Daoy (cell line): ENCODE measurements around the gene ESPL1. TPM values are rescaled to one million over a fixed set of nuclear protein-coding genes. Genes with fewer than 3 reads are reported as not detected.
A peak's percentile ranks its signal among the peaks of the same experiment; 100 is the strongest.

Experiments
- DNase-seq: peaks from one replicate; pipeline ENCODE4 v3.0.0-alpha.2; 2015; ENCODE audit warnings: low read depth
- total RNA-seq: library from RNA; depleted of rRNA; stranded (reverse); fragments of >200 nt; shearing (Covaris generic); gene quantifications from 2 replicates; pipeline ENCODE4 v1.2.3, GENCODE V29; 2014

Gene ESPL1
- total RNA-seq, 1 experiment from 2014 or later: 29.0 TPM

GRCh38 chr12:53231671-53231920 is 36.5 kb upstream of the ESPL1 start:
- no peak for DNase-seq

GRCh38 chr12:53231921-53232645 is 36.0 kb upstream of the ESPL1 start, which contains the start of gene RARG:
Gene RARG (minus strand): TSS chr12:53232209. CDS start chr12:53227545, 4,664 bp downstream.
- DNase-seq: peak; percentile 60

GRCh38 chr12:53232646-53233461 is 35.2 kb upstream of the ESPL1 start:
- DNase-seq: peak; percentile 37

- DNase-seq: no peak
These were observed 34.4 kb upstream of the ESPL1 start for GRCh38 chr12:53233671-53234121.

- no peak for DNase-seq
These were observed 33.7 kb upstream of the ESPL1 start for GRCh38 chr12:53234271-53234914.

GRCh38 chr12:53235164-53235563 is 32.9 kb upstream of the ESPL1 start:
- no peak for DNase-seq

GRCh38 chr12:53235742-53236442 is 32.2 kb upstream of the ESPL1 start:
- DNase-seq: no peak

GRCh38 chr12:53236443-53237111 is 31.5 kb upstream of the ESPL1 start:
- DNase-seq: no peak

GRCh38 chr12:53239643-53240258 is 28.3 kb upstream of the ESPL1 start:
- no peak for DNase-seq

- no peak for DNase-seq
These were observed 26.3 kb upstream of the ESPL1 start for GRCh38 chr12:53241623-53242412.

- DNase-seq: no peak
These were observed 23.8 kb upstream of the ESPL1 start for GRCh38 chr12:53244337-53244736.

GRCh38 chr12:53245286-53245685 is 22.8 kb upstream of the ESPL1 start:
- no peak for DNase-seq

GRCh38 chr12:53251477-53252348 is 16.4 kb upstream of the ESPL1 start:
- DNase-seq: peak; percentile 87

GRCh38 chr12:53252349-53252916 is 15.7 kb upstream of the ESPL1 start:
- peak; percentile 26 for DNase-seq

- DNase-seq: no peak
These were observed 14.8 kb upstream of the ESPL1 start for GRCh38 chr12:53253298-53253697.

GRCh38 chr12:53254816-53255545 is 13.1 kb upstream of the ESPL1 start:
- no peak for DNase-seq

- no peak for DNase-seq
These were observed 12.1 kb upstream of the ESPL1 start for GRCh38 chr12:53255996-53256395.
